Endothelial cell of umbilical vein (primary cell): Measurements from ENCODE around the gene WNK4.
A peak's percentile ranks its signal among the peaks of the same experiment; 100 is the strongest.

Source experiments
- CTCF ChIP-seq, 2 donors: IDR thresholded peaks; 1 replicate in 1 of 2; 2 replicates in 1 of 2; pipeline ENCODE4 v1.5.1; 2011; ENCODE audit warnings: low read length in 2 of 2, mild to moderate bottlenecking in 2 of 2, moderate library complexity in 2 of 2, control low read depth in 1 of 2, inconsistent platforms in 1 of 2, low read depth in 1 of 2; ENCODE audit not compliant: insufficient read depth in 1 of 2; ENCODE audit errors: extremely low read depth in 1 of 2
- EZH2 ChIP-seq: IDR thresholded peaks from 2 replicates; pipeline ENCODE4 v1.6.1; 2012; ENCODE audit warnings: borderline replicate concordance, low read depth, mild to moderate bottlenecking, moderate library complexity, low read length, inconsistent platforms; ENCODE audit not compliant: severe bottlenecking
- FOS ChIP-seq: IDR thresholded peaks from 2 replicates; pipeline ENCODE4 v1.6.1; 2011; ENCODE audit warnings: mild to moderate bottlenecking, low read length, moderate library complexity, borderline replicate concordance; ENCODE audit not compliant: insufficient read depth
- GATA2 ChIP-seq: IDR thresholded peaks from 2 replicates; pipeline ENCODE4 v1.7.0; 2011; ENCODE audit warnings: low read depth, mild to moderate bottlenecking, moderate library complexity, mixed read lengths, low read length; ENCODE audit not compliant: insufficient read length, insufficient read depth
- JUN ChIP-seq: IDR thresholded peaks from 2 replicates; pipeline ENCODE4 v1.6.1; 2011; ENCODE audit warnings: borderline replicate concordance, low read depth; ENCODE audit not compliant: insufficient read length, insufficient read depth
- MYC ChIP-seq: IDR thresholded peaks from one replicate; pipeline ENCODE4 v1.6.1; 2011; ENCODE audit warnings: mild to moderate bottlenecking, low read depth, low read length
- POLR2A ChIP-seq: IDR thresholded peaks from 2 replicates; pipeline ENCODE4 v1.6.1; 2012; ENCODE audit warnings: low read depth, mild to moderate bottlenecking, control low read depth, low read length
- POLR2AphosphoS5 ChIP-seq: IDR thresholded peaks from 2 replicates; pipeline ENCODE4 v1.6.1; 2012; ENCODE audit warnings: low read depth, mild to moderate bottlenecking, control low read depth, low read length, moderate library complexity; ENCODE audit not compliant: insufficient read depth
- TF ChIP-seq, protein P1 (sequence below): IDR thresholded peaks from 2 replicates; pipeline ENCODE4 v1.6.1; 2011; ENCODE audit not compliant: insufficient read depth, insufficient read length

DNA sequence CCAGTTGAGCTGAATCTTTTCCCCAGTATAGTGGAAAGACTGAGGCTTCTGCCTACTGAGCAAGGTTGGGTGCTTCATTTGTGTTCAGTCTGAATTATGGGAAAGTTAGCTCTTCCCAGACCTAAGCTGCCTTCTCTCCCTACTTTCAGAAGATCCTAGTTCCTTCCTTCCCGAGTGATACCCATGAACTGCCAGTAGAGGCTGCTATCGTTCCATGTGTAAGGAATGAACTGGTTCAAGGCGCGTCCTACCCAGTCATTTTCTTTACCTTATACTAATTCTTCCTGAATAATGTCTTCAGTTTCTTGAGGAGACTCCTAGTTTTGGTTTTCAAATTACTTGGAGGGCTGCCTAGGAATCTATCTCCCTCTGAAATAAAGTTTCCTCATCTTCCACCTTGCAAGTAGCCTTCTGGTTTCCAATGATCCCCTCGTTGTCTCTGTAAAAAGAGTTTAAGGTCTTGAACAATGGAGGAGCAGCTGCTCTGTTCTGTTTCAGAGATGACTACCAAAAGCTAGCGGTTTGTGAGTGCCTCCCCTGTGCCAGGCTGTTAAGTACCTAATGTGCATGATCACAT is 63.0 kb downstream of the WNK4 start:
- TF ChIP-seq POLR2A (no peak), CTCF (IDR thresholded peaks at IDR 0.05; ENCODE audit: extremely low read depth in 1 of 2, insufficient read depth in 1 of 2, low read depth in 1 of 2, low read length in 2 of 2) (peak; percentile 91 to 92), FOS (no peak), EZH2 (no peak), JUN (no peak), MYC (no peak), POLR2AphosphoS5 (no peak), GATA2 (no peak)
- TF ChIP-seq, protein P1, sequence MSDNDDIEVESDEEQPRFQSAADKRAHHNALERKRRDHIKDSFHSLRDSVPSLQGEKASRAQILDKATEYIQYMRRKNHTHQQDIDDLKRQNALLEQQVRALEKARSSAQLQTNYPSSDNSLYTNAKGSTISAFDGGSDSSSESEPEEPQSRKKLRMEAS: no peak
